GM19239 (cell line): ENCODE data around the gene SLC4A2.

Experiments
- DNase-seq: peaks from one replicate; pipeline ENCODE4 v3.0.0; 2011; ENCODE audit warnings: low spot score; ENCODE audit not compliant: insufficient read length
- FAIRE-seq: peaks from 2 replicates; lab custom pipeline; 2011; peaks lifted over from hg19 to GRCh38; lab: Jason Lieb, UNC

Gene SLC4A2

GRCh38 chr7:151088019-151088855 is 28.8 kb downstream of the SLC4A2 start:
- FAIRE-seq (no peak), DNase-seq (no peak)

- DNase-seq (no peak), FAIRE-seq (no peak)
Measured at GRCh38 chr7:151088856-151089699, 29.7 kb downstream of the SLC4A2 start.

- DNase-seq (no peak), FAIRE-seq (no peak)
Measured at GRCh38 chr7:151089893-151090730, 30.7 kb downstream of the SLC4A2 start.

GRCh38 chr7:151091003-151091402 is 31.6 kb downstream of the SLC4A2 start:
- DNase-seq, result no peak
- no peak for FAIRE-seq

- FAIRE-seq, result no peak
- no peak for DNase-seq
Measured at GRCh38 chr7:151091431-151091830, 32.0 kb downstream of the SLC4A2 start.

GRCh38 chr7:151091988-151092387 is 32.6 kb downstream of the SLC4A2 start:
- DNase-seq (no peak), FAIRE-seq (no peak)

- DNase-seq (no peak), FAIRE-seq (no peak)
Measured at GRCh38 chr7:151093748-151094147, 34.4 kb downstream of the SLC4A2 start.

- FAIRE-seq, result no peak
- DNase-seq, result no peak
Measured at GRCh38 chr7:151094675-151095074, 35.3 kb downstream of the SLC4A2 start.

GRCh38 chr7:151095123-151095797 is 35.9 kb downstream of the SLC4A2 start:
- FAIRE-seq, result no peak
- DNase-seq, result no peak

GRCh38 chr7:151095828-151096475 is 36.6 kb downstream of the SLC4A2 start:
- DNase-seq, result no peak
- FAIRE-seq, result no peak

GRCh38 chr7:151099486-151100211 is 40.3 kb downstream of the SLC4A2 start:
- FAIRE-seq, result no peak
- no peak for DNase-seq

- no peak for DNase-seq
- FAIRE-seq, result no peak
Measured at GRCh38 chr7:151100921-151101320, 41.5 kb downstream of the SLC4A2 start.

GRCh38 chr7:151101621-151102396 is 42.4 kb downstream of the SLC4A2 start:
- FAIRE-seq (no peak), DNase-seq (no peak)

GRCh38 chr7:151102991-151103390 is 43.6 kb downstream of the SLC4A2 start:
- FAIRE-seq (no peak), DNase-seq (no peak)

GRCh38 chr7:151103973-151104372 is 44.6 kb downstream of the SLC4A2 start:
- FAIRE-seq, result no peak
- DNase-seq, result no peak

- FAIRE-seq, result no peak
- no peak for DNase-seq
Measured at GRCh38 chr7:151104411-151105235, 45.2 kb downstream of the SLC4A2 start.

- no peak for DNase-seq
- no peak for FAIRE-seq
Measured at GRCh38 chr7:151107882-151108281, 48.5 kb downstream of the SLC4A2 start.
